ENCODE results near the gene LRRC4C. TPM values are rescaled to one million over a fixed set of nuclear protein-coding genes. Genes with fewer than 3 reads are reported as not detected.

Gene LRRC4C
- total RNA-seq, 1 donor from 2014 or later: 1.2 TPM

DNA sequence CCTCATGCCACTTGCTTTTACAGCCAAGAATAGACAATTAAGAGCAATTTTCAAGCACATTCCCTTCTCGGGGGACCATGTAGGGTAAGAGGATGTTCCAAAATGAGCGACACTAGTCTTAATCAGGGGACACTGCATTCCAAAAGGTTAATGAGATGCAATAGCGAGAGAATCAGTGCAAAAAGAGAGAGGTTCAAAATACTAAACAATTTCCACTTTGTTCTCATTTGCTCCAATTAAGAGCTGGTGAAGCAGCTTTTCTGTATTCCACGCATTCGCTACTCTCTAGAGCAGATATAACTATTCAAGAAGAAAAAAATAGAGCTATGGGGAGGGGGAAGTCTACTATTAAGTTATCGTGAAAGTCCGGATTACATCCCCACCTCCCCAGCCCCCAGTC lies 811 bp downstream of the LRRC4C start:
- Mint-ChIP-seq H3K4me3 (ENCODE audit: unreplicated experiment) (no peak overlapping the region), H3K9me3 (ENCODE audit: unreplicated experiment) (no peaks in the 10 kb centered on the region), H3K27me3 (ENCODE audit: unreplicated experiment) (peaks cover 1% of the 10 kb centered on the region), H3K36me3 (ENCODE audit: low read depth, unreplicated experiment) (no peaks in the 10 kb centered on the region), H3K4me1 (ENCODE audit: unreplicated experiment) (peaks cover 4% of the 10 kb centered on the region), H3K27ac (ENCODE audit: unreplicated experiment) (no peak overlapping the region)
- TF ChIP-seq, protein P1, sequence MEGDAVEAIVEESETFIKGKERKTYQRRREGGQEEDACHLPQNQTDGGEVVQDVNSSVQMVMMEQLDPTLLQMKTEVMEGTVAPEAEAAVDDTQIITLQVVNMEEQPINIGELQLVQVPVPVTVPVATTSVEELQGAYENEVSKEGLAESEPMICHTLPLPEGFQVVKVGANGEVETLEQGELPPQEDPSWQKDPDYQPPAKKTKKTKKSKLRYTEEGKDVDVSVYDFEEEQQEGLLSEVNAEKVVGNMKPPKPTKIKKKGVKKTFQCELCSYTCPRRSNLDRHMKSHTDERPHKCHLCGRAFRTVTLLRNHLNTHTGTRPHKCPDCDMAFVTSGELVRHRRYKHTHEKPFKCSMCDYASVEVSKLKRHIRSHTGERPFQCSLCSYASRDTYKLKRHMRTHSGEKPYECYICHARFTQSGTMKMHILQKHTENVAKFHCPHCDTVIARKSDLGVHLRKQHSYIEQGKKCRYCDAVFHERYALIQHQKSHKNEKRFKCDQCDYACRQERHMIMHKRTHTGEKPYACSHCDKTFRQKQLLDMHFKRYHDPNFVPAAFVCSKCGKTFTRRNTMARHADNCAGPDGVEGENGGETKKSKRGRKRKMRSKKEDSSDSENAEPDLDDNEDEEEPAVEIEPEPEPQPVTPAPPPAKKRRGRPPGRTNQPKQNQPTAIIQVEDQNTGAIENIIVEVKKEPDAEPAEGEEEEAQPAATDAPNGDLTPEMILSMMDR (IDR thresholded peaks at IDR 0.05; ENCODE audit: unreplicated experiment): no peak
- no peak for DNase-seq (ENCODE audit: low spot score)

GRCh38 chr11:41458154-41458553 lies 1.3 kb downstream of the LRRC4C start:
- TF ChIP-seq, protein P1 (IDR thresholded peaks at IDR 0.05; ENCODE audit: unreplicated experiment): no peak
- H3K9me3 Mint-ChIP-seq (ENCODE audit: unreplicated experiment): no peaks in the 10 kb centered on the region
- H3K27ac Mint-ChIP-seq (ENCODE audit: unreplicated experiment): no peak overlapping the region
- peaks cover 1% of the 10 kb centered on the region for H3K27me3 Mint-ChIP-seq (ENCODE audit: unreplicated experiment)
- no peak for DNase-seq (ENCODE audit: low spot score)
- no peak overlapping the region for H3K4me3 Mint-ChIP-seq (ENCODE audit: unreplicated experiment)
- no peaks in the 10 kb centered on the region for H3K36me3 Mint-ChIP-seq (ENCODE audit: low read depth, unreplicated experiment)
- H3K4me1 Mint-ChIP-seq (ENCODE audit: unreplicated experiment): peaks cover 4% of the 10 kb centered on the region

- Mint-ChIP-seq H3K27ac (ENCODE audit: unreplicated experiment) (no peak overlapping the region), H3K9me3 (ENCODE audit: unreplicated experiment) (no peaks in the 10 kb centered on the region), H3K36me3 (ENCODE audit: low read depth, unreplicated experiment) (no peaks in the 10 kb centered on the region), H3K4me3 (ENCODE audit: unreplicated experiment) (no peak overlapping the region), H3K4me1 (ENCODE audit: unreplicated experiment) (no peaks in the 10 kb centered on the region), H3K27me3 (ENCODE audit: unreplicated experiment) (peaks cover 1% of the 10 kb centered on the region)
- TF ChIP-seq, protein P1 (IDR thresholded peaks at IDR 0.05; ENCODE audit: unreplicated experiment): no peak
- no peak for DNase-seq (ENCODE audit: low spot score)
Measured at GRCh38 chr11:41457216-41458014, 2.0 kb downstream of the LRRC4C start.

DNA sequence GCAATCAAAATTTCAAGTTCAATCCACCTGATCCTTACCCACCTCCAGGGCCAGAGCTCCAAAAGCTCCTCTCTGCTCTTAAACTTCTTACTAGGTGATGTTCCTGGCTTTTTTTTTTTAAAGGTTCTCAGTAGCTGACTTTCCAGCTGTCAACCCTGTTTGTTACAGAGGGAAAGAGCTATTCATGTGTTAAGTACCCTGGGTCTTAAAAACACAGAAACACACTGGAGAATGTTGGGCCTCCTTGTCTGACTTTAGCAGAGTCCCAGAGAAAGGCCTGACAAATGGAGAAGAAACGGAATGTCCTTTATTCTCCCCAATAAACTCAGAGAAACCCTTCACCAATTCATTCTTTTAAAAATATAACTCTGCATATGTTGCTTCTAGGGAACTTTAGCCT lies 3.2 kb downstream of the LRRC4C start:
- Mint-ChIP-seq H3K27me3 (ENCODE audit: unreplicated experiment) (peaks cover 1% of the 10 kb centered on the region), H3K36me3 (ENCODE audit: low read depth, unreplicated experiment) (no peaks in the 10 kb centered on the region), H3K9me3 (ENCODE audit: unreplicated experiment) (no peaks in the 10 kb centered on the region), H3K4me1 (ENCODE audit: unreplicated experiment) (peaks cover 2% of the 10 kb centered on the region), H3K27ac (ENCODE audit: unreplicated experiment) (no peak overlapping the region), H3K4me3 (ENCODE audit: unreplicated experiment) (no peak overlapping the region)
- no peak for DNase-seq (ENCODE audit: low spot score)
- TF ChIP-seq, protein P1 (IDR thresholded peaks at IDR 0.05; ENCODE audit: unreplicated experiment): no peak

DNA sequence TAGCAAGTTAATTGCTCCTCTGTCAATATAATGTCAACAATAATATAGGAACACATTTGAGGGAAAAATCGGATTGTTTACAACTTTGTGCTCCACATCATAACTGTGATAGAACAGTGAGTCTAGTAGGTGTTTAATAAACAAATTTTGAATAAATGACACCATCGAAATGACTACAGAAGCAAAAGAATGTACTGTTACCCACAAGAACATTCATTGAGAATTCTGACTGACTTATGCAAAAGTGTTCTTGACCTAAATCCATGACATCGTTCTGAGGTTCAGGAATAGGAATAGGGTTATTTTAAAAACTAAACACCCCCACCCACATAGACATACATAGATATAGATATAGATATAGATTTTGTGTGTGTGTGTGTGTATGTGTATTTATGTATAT lies 8.4 kb downstream of the LRRC4C start:
- H3K27ac Mint-ChIP-seq (ENCODE audit: unreplicated experiment): no peak overlapping the region
- no peaks in the 10 kb centered on the region for H3K27me3 Mint-ChIP-seq (ENCODE audit: unreplicated experiment)
- no peaks in the 10 kb centered on the region for H3K36me3 Mint-ChIP-seq (ENCODE audit: low read depth, unreplicated experiment)
- TF ChIP-seq, protein P1 (IDR thresholded peaks at IDR 0.05; ENCODE audit: unreplicated experiment): no peak
- DNase-seq (ENCODE audit: low spot score): no peak
- no peaks in the 10 kb centered on the region for H3K9me3 Mint-ChIP-seq (ENCODE audit: unreplicated experiment)
- peaks cover 10% of the 10 kb centered on the region for H3K4me1 Mint-ChIP-seq (ENCODE audit: unreplicated experiment)
- no peak overlapping the region for H3K4me3 Mint-ChIP-seq (ENCODE audit: unreplicated experiment)
